Dedifferentiated amniotic fluid mesenchymal stem cell (primary cell): ENCODE data around the gene LDLRAD4.

Experiments
- DNase-seq: peaks from one replicate; pipeline ENCODE4 v3.0.0-alpha.2; 2016; ENCODE audit errors: extremely low spot score

LDLRAD4 gene

DNA sequence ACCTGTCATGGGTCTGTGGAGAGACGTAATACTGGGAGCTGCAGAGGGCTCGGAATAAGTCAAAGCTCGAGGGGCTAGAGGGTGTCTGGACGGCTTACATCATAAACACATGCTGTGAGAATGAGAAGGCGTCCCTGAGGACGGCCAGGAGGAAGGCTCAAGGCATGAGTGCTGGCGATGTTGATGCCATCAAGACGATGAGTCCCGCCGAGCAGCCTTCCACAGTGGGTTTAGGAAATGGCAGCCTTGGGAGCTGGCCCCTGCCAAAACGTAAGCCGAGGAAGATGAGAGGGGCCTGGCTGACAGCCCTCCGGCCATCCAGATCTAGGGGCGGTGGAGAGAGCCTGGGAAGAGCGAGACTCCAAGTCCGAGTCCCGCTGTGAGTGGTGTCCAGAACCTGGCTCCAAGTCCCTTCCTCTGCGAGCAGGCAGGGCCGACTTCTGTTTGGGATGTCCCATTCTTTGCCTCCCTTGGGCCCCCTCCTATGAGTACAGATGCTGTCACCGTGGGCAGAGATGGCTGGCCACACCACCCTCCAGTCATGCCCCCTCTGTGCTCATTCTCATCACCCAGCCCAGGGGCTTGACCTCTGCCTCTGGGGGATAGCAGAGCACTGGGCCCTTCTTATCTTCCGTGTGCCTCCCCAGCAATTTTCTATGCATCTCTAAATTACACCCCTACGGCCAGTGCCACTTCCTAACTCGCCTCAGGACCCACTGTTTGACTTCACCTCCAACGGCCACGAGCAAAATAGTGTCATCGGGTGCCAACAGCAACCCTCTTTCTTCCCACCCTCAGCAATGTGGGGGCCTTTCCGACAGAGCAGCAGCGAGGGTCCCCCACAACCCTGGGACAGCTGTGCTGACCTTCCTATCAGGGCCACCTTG lies 332.1 kb downstream of the LDLRAD4 start:
- DNase-seq, result no peak

DNA sequence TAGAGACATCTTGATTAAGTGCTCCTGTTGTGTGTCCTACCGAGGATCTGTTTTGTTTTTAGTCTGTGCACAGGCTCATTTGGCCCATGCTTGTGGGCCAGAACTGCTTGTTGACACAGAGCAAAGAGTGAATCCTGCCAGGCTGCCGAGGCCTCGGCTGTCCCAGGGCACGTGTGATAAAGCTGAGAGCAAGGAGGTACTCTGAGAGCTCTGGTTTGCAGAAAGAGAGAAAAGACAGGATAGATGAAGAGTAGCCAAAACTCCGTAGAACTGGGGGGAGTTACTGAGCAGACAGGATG lies 332.7 kb downstream of the LDLRAD4 start:
- no peak for DNase-seq

GRCh38 chr18:13551841-13552733 lies 333.5 kb downstream of the LDLRAD4 start:
- DNase-seq, result no peak

DNA sequence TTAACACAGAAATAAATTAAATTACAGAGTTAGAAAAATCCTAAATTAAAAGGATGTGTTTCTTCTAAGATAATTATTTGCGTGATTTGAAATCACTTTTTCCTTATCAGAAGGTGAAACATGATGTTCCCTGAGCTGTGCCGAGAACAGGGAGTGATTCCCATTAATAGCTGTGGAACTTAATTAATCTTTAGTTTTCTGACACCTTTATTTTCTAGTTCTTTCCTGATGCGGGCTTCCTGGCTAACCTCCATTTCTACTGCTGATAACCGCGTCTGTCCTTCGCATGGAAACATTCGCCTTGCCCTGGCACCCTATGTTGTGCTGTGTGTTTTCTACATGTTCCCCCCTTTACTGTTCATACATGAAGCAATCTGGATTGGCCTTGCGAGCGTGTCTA lies 334.9 kb downstream of the LDLRAD4 start:
- DNase-seq, result no peak

DNA sequence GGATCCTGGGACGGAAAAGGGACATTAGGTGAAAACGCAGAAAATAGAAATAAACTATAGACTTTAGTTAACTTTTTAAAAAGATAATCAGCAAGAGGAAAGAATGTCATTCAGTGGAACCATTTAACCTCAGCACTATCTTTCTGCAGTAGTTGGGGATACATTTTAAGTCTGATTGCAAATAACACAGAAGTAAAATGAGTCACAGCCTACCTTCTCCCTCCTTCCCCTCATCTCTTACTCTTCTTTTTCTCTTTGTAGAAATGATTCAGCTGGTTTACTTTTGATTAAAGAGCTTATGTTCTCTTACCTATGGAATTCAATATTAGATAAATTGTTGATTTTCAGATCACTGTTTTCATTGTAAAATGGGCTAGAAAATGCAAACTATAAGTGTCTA lies 336.6 kb downstream of the LDLRAD4 start:
- DNase-seq, result no peak

DNA sequence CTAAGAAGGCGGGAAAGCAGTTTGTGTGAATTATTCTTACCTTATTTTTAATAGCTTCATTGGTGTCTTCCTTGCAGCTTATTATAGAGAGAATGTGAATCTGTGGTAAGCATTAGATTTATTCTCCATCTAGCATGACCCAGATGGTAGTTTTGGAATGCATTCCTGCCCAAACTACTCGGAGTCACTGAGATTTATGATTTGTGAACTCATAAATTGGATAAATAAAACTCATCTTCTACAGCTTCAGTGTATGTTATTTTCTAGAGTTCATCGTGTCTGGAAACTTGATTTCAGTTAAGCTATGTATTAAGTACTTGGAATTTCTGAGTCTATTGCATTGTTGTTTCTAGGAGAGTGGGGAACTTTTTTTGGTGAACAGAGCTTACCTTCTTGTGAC lies 337.3 kb downstream of the LDLRAD4 start:
- no peak for DNase-seq

- no peak for DNase-seq
Observed at GRCh38 chr18:13556502-13556901, 337.9 kb downstream of the LDLRAD4 start.

DNA sequence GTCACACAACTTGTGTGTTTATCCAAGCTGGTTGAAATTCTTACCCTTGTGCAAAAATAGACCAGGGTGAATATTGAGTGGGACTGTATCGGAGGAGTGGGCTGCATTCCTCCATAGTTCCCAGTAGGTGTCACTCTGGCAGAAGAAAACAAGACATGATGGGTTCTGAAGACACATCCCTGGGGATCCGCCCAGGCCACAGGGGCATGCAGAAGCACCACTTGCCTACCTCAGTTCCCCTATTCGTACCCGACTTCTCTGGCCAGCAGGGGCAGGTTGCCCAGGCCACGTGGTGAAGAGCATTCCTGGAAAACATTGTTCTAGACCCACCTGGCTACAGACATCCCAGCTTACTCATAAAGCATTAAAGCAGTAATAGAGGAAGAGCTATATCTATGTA lies 339.6 kb downstream of the LDLRAD4 start:
- no peak for DNase-seq

GRCh38 chr18:13558790-13559189 lies 340.2 kb downstream of the LDLRAD4 start:
- no peak for DNase-seq

- no peak for DNase-seq
Observed at GRCh38 chr18:13559754-13560153, 341.2 kb downstream of the LDLRAD4 start.

GRCh38 chr18:13560306-13560705 lies 341.7 kb downstream of the LDLRAD4 start:
- no peak for DNase-seq

DNA sequence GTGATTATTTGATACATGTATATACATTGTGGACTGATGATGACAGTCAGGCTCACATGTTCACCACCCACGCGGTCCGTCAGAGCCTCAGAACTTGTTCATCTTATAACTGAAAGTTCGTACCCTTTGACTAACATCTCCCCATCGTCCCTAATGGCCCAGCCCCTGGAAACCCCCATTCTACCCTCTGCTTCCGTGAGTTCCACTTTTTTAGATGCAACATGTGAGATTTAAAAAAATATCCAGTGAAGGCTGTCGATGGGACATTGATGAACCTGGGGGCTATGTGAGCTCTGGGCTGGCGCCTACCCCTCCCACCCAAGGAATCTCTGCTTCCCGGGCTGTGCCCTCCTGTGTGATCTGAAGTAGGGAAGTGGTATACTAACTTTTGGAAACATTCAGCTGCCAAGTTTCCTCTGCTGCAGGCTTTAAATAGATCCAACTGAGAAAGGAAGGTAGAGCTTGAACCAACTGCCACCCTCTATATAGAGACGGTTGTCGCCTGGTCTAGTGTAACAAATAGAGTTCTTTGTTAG lies 344.0 kb downstream of the LDLRAD4 start:
- no peak for DNase-seq

DNA sequence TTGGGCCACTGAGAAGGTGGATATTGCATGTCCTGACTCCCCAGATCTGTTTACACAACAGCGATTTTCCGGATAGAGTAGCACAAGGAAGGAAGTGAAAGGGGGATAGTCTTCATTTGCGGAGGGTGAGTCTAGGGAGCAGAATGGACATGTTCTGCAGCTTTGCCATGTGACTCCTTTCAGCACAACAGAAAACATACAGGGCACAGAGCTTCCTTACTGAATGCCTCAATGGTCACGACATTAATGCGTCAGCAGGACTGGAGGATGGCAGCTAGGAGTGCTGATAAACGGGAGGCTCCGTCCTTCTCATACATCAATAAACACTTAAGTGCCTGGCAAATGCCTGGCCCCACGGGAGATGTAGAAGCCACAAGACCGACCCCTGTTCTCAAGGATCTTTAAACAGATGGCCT lies 344.8 kb downstream of the LDLRAD4 start:
- DNase-seq, result no peak

- no peak for DNase-seq
Observed at GRCh38 chr18:13564579-13564978, 346.0 kb downstream of the LDLRAD4 start.

DNA sequence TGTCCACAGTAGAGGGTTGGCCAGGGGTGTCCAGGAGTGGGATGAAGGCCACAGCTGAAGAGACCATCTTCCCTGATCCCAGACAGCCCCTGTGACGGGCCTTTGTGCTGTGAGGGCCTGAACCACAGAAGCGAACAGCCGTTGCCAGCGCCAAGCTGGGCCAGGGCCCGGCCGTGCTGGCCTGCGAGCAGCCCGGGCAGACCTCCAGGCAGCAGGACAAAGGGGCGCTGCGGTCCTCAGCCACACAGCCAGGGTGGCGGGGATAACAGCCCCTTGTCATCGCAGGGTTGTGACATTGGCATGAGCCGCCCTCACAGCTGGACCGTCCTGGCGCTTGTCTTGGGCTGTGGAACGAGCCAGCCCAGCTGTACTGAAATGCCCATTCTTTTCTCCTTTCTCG lies 346.7 kb downstream of the LDLRAD4 start:
- DNase-seq, result no peak

- no peak for DNase-seq
Observed at GRCh38 chr18:13566941-13567746, 348.6 kb downstream of the LDLRAD4 start.

GRCh38 chr18:13568443-13569392 lies 350.2 kb downstream of the LDLRAD4 start:
- DNase-seq, result no peak

- DNase-seq, result no peak
Observed at GRCh38 chr18:13570216-13570615, 351.7 kb downstream of the LDLRAD4 start.

DNA sequence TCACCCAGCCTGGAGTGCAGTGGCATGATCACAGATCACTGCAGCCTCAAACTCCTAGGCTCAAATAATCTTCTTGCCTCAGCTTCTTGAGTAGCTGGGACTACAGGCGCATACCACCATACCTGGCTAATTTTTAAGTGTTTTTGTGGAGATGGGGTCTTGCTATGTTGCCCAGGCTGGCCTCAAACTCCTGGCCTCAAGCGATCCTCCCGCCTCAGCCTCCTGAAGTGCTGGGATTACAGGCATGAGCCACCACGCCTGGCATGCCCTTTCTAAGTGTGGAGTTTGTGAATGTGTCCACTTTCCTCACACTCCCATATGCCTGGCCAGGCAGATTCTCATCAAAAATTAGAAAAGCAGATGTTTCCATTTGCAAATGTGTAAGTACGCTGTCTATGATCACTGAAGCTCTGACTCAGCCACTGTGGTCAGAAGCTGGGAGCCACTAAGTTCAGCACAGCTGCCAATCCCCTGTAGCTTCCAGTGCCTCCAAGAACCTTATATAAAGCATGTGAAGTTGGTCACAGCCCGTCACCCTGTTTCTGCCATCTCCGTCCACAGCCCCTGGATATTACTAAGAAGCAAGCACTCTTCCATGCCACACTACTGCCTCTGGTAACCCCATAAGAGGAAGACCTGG lies 352.4 kb downstream of the LDLRAD4 start:
- no peak for DNase-seq

DNA sequence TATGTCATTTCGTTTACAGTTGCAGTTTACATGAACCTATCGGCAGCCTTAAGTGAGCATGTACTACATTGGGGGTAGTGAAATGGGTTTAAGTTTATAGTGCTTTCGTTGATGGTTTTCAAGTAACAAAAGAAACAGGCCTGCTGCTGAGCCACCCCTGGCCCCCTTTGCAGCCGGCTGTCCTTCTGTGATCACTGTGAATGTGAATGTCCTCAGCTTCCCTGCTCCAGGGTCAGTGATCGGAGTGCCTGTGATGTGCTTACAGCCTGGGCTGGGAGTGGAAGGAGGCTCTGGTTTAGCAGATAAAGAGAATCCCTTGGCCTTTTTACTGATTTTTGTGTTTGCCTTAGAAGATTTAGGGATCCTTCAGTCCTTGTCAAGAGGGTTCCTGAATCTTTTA lies 353.6 kb downstream of the LDLRAD4 start:
- DNase-seq, result no peak
